Measurements from ENCODE around the gene CD274. TPM values are rescaled to one million over a fixed set of nuclear protein-coding genes. Genes with fewer than 3 reads are reported as not detected.
A peak's percentile ranks its signal among the peaks of the same experiment; 100 is the strongest.

CD274 gene
- total and polyA plus RNA-seq, 2 of the 8 experiments (the other 6 are each of a cell fraction or from before 2014, with no cell fraction given): 0.08 to 0.15 TPM

GRCh38 chr9:5449521-5450358 is 602 bp upstream of the CD274 start:
- peaks cover 0 to 2% (median 0%) of the 10 kb centered on the region in 4 experiments; a peak in 2 of 7 replicates for H3K4me1 ChIP-seq (replicated peaks in 1 of 4; ENCODE audit: control insufficient read depth in 3 of 4, insufficient read depth in 4 of 4, low read length in 3 of 4)
- 85% methylated on average over 15 of the region's 15 CpGs; no CpG with 5 or more reads in 1 of the 2 experiments for WGBS, 2 experiments (ENCODE audit: extremely low coverage in 1 of 2, insufficient coverage in 1 of 2, insufficient read length in 1 of 2, insufficient replicate concordance in 2 of 2, low coverage in 1 of 2, low lambda C conversion rate in 2 of 2, missing lambda C conversion rate in 1 of 2)
- H3K18ac ChIP-seq (ENCODE audit: extremely low read depth, low read length): no peak overlapping the region
- H2AFZ ChIP-seq (ENCODE audit: low read length): no peak overlapping the region
- H3K9ac ChIP-seq (replicated peaks in 1 of 4; ENCODE audit: extremely low read depth in 1 of 4, low read depth in 3 of 4, low read length in 3 of 4): no peak overlapping the region
- no peak overlapping the region for H3K23ac ChIP-seq (ENCODE audit: insufficient read length)
- peak overlapping the region; percentile 23 to 49 for H3K4me2 ChIP-seq (ENCODE audit: insufficient read depth in 1 of 2, low read depth in 2 of 2, low read length in 2 of 2)
- DNase-seq (ENCODE audit: low read depth in 1 of 2, low spot score in 2 of 2): no peak
- no peaks in the 10 kb centered on the region for H3K79me2 ChIP-seq (ENCODE audit: control insufficient read depth in 1 of 2, insufficient read depth in 2 of 2, low read length in 2 of 2)
- H3K56ac ChIP-seq (replicated peaks; ENCODE audit: insufficient read length, low read depth, low read length): no peak overlapping the region
- ChIA-PET CTCF (ENCODE audit: partially characterized antibody) (interaction anchor here (0.6 to 2.6 kb wide), 33 partner anchors 8 to 704 kb away, joined by 3 to 42 read pairs (median 4); no protein-coding TSS in a partner anchor), POLR2A (ENCODE audit: partially characterized antibody) (interaction anchor here (1.4 to 1.7 kb wide), 2 partner anchors 11 to 13 kb away, joined by 4 to 6 read pairs; partner anchors contain the start of gene PLGRKT)
- TF ChIP-seq JUND (IDR thresholded peaks at IDR 0.05; ENCODE audit: low read length): no peak
- no peak for TF ChIP-seq SP4 (IDR thresholded peaks at IDR 0.05; ENCODE audit: low read length)
- TF ChIP-seq BRCA1 (IDR thresholded peaks at IDR 0.05; ENCODE audit: low read depth, low read length): no peak
- TF ChIP-seq, protein P1, sequence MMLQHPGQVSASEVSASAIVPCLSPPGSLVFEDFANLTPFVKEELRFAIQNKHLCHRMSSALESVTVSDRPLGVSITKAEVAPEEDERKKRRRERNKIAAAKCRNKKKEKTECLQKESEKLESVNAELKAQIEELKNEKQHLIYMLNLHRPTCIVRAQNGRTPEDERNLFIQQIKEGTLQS (IDR thresholded peaks at IDR 0.05; ENCODE audit: insufficient read depth, low read depth, low read length): no peak
- TF ChIP-seq RBBP5 (IDR thresholded peaks at IDR 0.05; ENCODE audit: borderline replicate concordance, low read depth, low read length): no peak
- H2BK20ac ChIP-seq (ENCODE audit: low read length): no peak overlapping the region
- no peak overlapping the region for H4K91ac ChIP-seq (replicated peaks; ENCODE audit: insufficient read length, low read length)
- no peaks in the 10 kb centered on the region for H4K20me1 ChIP-seq (replicated peaks in 1 of 2; ENCODE audit: control insufficient read depth in 1 of 2, insufficient read depth in 2 of 2, low read length in 2 of 2)
- H3K27me3 ChIP-seq (replicated peaks in 1 of 4; ENCODE audit: control insufficient read depth in 3 of 4, extremely low read depth in 1 of 4, insufficient read depth in 3 of 4, low read length in 3 of 4): no peaks in the 10 kb centered on the region; a peak in 1 of 7 replicates
- H3K14ac ChIP-seq (ENCODE audit: insufficient read length): no peak overlapping the region
- no peaks in the 10 kb centered on the region for H3K79me1 ChIP-seq (ENCODE audit: low read depth, low read length)
- no peak overlapping the region for H2BK120ac ChIP-seq (replicated peaks; ENCODE audit: low read depth, low read length)
- no peak overlapping the region for H3K27ac ChIP-seq (ENCODE audit: low read depth, low read length)
- no peak for FAIRE-seq
- H3K36me3 ChIP-seq (ENCODE audit: control insufficient read depth in 2 of 4, insufficient read depth in 4 of 4, low read length in 3 of 4): no peaks in the 10 kb centered on the region
- H4K8ac ChIP-seq (ENCODE audit: extremely low read depth, insufficient read depth, low read length): no peak overlapping the region
- H2BK12ac ChIP-seq (ENCODE audit: low read depth, low read length): no peak overlapping the region
- H4K5ac ChIP-seq (ENCODE audit: insufficient read length, low read depth, low read length): no peak overlapping the region
- H3K4me3 ChIP-seq (ENCODE audit: extremely low read depth in 1 of 4, insufficient read depth in 2 of 4, low read depth in 3 of 4, low read length in 4 of 4): peak overlapping the region in 1 of 4 experiments; percentile 52; a peak in 2 of 8 replicates
- no peak overlapping the region for H3K4ac ChIP-seq (replicated peaks; ENCODE audit: insufficient read length, low read depth, low read length)
- no peaks in the 10 kb centered on the region; the same call in 1 of the 2 replicates for H3K23me2 ChIP-seq (ENCODE audit: low read depth, low read length)
- H2BK5ac ChIP-seq (ENCODE audit: low read depth, low read length): no peak overlapping the region
- H3K9me3 ChIP-seq (ENCODE audit: insufficient read depth in 2 of 2, low read depth in 1 of 2, low read length in 1 of 2): no peaks in the 10 kb centered on the region
- H2AK5ac ChIP-seq (ENCODE audit: low read depth, low read length): no peak overlapping the region
- H2BK15ac ChIP-seq (ENCODE audit: low read length): no peak overlapping the region
